NCI-H2107 treated with DMSO at 0.1 percent for 48 hours (cell line): Measurements from ENCODE around the gene SLIT3.

Experiments used
- DNase-seq: peaks from one replicate; lab custom pipeline; 2025; ENCODE audit not compliant: unreplicated experiment; lab: John Stamatoyannopoulos, UW

SLIT3 gene

DNA sequence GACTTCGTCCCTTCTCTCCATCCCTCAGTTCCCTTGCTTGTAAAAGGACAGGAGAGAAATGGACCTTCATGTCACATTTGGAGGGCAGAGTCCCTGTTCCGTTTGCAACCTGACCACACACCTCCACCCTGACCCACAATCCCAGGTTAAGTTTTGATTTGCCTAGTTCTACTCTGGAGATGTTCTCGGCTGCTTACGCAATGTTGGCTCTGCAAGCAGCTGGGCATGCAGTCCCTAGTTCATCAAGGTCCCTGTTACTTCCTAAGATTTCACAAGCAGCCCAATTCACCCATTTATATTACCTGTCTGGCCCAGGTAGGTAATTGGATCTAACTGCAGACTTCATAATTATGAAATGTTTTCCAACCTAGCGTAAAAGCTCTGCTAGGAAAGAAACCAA is 28.8 kb downstream of the SLIT3 start:
- DNase-seq, result no peak

DNA sequence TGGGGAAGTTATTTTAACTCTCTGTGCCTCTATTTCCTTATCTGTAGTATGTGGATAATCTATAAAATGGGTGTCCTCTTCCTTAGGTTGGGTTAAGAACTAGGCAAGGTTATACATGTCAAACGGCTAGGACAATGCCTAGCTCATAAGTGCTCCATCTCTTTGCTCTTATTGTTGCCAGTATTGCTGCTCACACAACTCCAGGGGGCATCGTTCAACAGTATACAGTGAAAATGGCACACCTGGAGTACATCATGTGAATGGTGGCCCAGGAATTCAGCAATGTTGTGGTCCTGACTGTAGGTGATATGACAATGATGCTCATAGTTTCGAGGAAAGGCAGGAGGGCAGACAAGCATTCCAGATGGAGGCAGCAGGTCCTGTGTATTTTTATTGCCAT is 30.1 kb downstream of the SLIT3 start:
- no peak for DNase-seq

DNA sequence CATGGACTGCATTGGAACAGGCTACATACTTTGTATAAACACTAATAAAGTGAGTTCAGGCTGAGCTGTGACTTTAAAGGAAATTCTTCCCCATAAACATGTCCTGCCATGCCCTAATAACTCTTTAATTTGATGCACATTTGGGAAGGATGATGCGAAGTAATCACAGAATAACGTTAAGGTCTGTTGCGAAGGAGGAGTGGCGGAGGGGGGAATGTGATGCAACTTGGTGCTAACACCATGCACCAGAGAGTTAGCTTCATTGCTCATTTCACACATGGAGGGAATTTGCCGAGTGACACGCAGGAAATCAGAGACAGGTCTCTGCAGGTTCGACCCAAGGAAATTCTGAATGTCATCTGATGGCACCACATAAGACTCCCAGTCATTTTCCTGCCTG is 32.9 kb downstream of the SLIT3 start:
- DNase-seq, result no peak

DNA sequence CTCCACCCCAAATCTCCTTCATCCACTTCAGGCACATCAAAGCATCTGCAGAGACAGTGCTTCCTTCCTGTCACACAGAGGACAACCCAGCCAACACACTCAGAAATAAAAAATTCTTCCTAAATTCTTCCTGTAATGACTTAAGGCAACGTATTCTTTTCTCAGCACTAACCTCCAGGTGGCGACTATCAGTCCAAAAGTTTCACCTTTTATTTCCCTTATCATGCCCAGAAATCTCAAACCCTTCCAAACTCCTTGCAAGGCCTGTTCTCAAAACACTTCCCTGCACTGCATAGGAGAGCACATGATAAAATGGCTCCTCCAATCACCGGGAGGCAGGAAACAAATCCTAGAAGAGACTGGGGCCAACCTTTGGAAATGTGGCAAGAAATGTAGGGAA is 35.1 kb downstream of the SLIT3 start:
- no peak for DNase-seq

DNA sequence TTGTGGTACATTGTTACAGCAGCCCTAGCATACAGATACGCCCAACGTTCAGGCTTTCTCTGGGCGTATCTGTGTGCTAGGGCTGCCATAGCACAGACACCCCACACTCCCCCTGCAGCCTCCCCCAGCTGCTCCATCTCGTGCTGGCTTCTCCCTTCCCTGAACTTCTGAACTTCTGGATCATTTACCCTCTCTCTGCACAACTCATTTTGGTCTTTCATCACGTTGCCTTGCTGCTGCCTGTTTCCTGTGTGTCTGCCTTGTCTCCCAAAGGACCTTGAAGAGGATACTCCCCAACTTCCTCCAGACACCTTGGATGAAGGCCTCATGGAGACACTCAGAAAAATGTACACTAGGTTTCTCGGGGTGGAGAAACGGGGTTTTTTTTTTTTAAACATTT is 37.3 kb downstream of the SLIT3 start:
- DNase-seq, result no peak

DNA sequence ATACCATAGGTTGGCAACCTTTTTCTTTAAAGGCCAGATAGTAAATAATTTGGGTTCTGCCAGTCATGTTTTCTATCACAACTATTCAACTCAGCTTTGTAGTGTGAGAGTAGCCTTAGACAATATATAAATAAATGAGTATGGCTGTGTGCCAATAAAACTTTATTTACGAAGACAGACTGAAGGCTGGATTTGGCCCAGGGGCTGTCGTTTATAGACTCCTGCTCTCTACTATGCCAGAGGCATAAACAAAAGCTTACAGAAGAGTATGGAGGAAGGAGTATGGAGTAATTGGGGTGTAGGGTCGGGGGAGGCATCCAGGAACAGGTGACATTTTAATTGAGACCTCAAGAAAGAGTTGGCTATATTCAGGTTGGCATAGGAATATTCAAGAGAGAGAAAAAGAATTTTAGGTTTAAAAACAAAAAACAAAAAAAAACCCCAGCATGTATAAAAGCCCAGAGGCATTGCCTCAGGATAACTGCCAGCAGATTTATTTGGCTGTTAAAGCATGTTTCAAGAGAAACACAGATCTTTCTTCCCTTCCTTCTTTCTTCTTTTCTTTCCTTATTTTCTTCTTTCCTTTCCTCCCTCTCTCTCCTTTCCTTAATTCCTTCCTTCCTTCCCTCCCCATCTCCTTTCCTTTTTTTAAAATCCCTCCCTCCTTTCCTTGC is 39.9 kb downstream of the SLIT3 start:
- DNase-seq, result no peak

DNA sequence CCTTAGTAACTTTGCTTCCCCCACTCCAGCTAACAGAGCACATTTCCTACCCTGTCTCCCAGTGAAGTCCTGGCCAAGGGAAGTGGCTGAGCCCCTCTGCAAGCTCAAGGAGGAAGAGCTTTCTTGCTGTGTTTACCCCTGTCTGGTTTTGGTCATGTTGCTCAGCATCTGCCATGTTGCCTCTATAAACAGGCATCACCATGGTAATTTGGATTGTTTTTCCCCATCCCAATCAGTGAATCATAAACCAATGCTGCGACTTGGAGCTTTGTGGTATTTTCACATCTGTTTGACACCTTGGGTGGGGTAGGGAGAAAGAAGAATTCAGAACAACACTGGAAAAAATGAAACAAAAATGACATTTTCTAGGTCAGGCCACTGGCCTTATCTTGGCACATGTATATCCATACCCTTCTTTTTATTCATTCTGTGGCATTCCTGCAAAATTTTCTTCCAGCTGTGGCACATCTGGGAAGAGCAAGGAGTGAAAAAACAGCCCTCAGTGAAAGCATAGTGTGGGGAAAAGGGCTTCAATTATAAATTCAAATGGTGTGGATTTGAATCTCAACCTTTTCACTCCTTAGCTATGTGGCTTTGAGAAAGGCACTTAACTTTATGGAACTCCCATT is 42.5 kb downstream of the SLIT3 start:
- DNase-seq, result no peak

DNA sequence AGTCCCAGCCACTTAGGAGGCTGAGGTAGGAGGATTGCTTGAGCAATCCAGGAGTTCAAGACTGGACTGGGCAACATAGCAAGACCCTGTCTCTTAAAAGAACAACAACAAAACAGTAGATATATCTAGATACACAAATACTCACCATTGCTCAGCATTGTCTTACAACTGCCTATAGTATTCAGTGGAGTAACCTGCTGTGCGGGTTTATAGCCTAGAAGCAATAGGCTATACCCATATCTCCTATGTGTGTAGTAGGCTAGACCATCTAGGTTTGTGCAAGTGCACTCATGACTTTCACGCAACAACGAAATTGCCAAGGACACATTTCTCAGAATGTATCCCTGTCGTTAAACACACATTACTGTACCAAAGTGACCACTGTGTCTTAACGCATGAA is 44.7 kb downstream of the SLIT3 start:
- no peak for DNase-seq

DNA sequence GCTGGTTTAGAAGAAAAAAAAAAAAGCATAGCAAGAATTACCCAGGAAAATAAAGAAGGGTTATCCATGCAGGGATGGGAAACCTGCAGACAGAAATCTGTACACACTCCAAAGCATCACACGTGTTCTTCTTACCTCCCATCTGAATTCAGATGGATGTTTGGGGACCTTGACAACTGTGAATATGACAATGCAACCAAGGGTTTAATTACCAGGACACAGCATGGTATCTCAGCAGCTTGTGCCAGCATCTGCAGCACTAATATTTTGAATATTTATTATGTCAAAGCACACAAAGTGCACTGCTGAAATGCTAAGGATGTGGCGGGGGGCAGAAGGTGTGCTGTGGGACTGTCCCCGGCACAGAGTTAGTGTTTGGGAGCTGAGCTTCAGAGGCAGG is 47.9 kb downstream of the SLIT3 start:
- DNase-seq, result no peak

DNA sequence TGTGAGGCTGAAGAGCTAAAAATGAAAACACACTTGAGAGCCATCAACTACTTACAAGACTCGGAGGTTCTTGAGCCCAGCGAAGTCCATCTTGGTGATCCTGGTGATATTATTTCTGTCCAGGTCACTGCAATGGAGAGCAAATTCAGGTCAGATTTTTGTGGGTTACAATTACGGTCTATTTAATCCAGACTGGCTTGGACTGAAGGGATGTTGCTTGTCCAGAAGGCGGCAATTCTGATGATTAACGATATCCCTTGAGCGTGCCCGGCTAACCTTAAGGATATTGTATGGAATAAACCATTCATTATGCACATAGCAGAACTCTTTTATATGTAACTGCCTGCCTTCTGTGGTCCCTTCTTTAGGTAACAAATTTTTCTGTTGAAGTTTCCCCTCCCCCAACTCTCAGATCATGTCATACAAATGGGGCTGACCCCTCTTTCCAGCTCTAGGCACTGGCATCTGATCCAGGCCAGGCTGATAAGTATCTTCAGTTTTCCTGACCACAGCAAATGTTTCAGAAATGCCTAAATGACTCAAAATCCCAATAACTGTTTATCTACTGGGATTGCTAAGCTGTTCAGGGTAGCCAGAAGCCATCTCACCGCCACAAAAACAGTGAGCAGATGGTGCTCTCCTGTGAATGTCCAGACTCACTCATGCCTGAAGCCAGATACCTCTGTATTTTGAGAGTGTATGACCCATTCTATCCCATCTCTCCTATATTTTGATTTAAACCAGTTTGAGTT is 49.4 kb downstream of the SLIT3 start:
- DNase-seq, result no peak

DNA sequence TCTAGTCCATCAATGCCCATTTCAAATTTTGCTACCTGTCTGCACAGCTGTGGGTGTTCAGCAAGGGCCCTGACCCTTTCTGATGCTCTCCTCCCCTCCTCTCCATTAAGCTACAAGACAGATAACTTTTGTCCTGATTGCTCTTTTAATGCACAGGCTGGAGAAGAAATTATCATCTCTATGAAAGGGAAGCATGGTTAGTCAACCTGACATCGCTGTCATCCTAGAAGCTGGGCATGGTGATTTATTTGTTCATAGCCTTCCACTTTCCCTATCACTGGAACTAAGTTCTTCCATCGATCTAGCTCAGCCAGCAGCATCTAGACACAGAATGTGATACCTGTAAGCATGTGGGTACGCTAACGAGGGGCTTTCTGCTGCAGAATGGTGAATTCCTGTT is 50.1 kb downstream of the SLIT3 start:
- DNase-seq, result no peak

DNA sequence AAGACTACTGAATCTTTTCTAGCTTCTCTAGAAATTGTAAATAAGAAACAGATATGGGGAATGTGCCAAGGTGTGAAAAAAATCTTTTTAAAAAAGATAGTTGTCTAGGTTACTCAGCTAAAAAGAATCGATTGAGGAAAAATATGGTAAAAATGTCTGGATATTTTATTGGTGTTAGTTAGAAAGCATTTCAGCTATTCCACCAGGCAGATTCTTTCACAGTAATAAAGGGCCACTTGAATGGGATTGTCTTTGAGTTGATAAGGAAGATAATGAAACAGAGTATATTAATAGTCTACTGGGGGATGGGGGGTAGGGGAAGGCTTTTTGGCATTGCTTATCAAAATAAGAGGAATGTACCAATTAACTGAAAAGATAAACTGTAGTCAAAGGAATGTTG is 51.9 kb downstream of the SLIT3 start:
- no peak for DNase-seq

DNA sequence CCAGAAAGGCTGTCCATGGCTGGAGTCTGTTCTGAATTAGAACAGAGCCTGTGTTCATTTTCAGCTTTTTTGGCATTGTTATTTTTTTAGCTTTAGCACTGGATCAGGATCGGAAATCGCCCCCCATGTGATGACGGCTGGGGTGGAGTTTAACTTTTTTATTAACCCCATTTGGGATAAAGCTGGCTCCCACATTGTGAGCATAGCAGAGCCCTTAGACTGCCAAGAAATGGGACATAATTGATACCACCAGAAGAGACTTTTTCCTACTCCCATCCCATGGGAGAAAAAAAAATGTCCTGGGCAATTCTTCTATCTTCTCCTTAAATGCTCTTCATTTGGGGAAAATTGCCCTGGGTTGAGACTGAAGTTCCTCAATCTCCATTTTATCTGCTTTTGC is 52.4 kb downstream of the SLIT3 start:
- no peak for DNase-seq

DNA sequence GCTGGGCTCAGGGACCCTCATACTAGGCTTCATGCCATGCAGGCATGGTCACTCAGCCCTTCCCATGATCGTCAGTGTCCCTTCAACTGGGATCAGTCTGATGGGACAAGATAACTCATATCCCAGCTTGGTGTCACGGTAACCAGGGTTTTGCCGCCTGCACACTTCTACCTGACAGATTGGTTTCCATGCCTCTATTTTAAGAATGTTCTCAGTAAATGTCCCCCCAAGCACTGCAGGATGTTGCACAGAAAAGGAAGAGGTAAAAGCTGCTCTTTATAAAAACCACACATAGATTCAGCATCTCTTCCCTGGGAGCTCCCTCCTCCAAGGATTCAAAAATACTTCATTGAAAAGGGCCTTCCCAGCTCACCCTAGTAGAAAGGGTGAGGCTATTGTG is 56.1 kb downstream of the SLIT3 start:
- no peak for DNase-seq

DNA sequence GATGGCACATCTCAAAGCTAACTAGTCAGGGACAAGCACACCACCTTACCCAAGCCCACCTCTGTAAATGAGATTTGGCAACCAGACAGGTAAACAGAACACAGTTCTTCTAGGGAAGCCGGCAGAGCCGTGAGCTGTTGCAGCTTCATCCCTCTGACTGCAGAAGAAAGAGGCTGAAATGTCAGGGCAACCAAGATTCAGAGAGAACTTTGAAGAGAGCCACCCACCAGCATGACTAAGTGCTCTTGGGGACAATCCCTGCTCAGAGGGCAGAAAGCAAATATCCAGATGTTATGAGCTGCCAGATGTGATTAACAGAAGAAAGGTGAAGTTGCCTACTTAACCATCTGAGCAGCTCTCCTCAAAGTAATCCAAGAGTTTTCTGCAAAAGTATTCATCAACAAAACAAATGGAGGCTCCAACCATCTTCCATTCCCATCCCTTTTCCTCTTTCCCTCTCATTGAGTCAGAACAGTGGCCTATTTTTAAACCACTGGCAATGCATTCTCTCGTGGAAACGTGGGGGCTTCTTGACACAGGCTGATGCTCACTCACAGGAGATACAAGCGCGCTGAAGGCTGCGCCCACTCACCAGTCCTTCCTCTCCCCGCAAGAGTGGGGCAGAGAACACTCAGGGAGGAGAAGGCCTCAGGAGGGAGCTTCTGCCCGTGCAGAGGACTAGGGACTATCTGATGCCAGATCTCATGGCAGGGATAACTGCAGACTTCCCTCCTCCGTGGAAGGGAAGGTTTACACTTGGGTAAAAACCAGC is 57.1 kb downstream of the SLIT3 start:
- no peak for DNase-seq

DNA sequence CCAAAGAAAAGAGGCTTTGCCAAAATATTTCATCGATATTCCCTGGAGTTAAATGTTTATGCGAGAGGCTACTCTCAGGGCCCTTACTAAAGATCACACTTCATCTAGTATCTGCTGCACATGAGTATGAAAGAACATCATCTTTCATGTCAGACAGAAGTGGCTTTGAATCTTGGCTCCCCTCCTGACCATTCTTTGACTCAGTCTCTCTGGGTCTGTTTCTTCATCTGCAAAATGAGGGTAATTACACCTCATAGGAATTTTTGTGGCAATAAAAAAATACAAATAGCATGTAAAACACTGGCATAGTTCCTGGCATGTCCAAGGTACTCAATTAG is 58.1 kb downstream of the SLIT3 start:
- DNase-seq, result no peak

DNA sequence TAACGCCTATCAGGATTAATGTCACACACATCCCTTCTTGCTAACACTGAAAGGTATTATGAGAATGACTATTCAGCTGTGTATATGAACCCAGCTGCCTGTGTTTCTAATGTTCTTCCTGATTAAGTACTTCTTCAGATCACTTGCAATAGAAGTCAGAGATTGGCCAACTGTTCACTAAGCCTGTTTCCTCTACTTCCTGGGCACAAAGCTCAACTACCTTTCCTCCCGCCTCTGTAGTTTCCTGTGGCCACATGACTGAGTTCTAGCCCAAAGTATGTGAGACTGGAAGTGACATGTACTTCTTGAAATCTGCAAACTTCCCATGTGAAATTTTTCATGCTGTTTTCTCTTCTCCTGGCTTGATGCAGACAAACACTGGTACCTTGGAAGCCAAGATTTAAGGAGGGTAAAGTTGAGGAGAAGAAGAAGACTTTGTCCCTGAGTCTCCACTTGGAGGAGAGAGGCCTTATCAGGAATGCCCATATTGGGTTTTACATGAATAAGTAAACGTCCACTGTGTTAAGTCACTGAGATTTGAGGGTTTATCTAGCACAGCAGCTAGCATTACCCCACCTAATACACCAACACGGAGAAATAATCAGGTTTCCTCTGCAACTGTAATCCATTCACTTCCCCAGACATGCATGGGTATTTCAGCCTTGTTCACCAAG is 58.6 kb downstream of the SLIT3 start:
- DNase-seq, result no peak

DNA sequence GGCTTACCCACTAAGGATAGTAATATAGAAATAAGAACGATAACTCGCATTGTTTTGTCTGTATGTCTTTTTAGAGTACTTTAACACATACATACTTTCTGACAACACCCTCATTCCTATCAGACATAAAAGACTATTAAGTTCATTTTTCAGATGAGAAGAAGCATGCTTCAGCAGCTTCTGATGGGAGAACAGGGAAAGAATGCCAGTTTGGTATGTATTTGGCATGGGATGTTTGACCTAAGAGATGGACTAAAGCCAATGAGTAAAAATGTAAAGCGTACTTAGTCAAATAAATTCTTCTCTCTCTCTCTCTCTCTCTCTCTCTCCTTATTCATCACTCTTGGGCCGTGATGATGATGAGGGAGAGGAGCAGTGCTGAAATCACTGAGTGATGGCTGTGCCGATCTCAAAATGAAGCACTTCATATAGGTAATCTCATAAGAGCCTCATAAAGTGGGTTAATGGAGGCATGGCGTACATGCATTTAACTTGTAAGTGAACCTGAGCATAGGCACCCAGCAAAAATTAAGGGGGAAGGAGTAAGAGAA is 71.5 kb downstream of the SLIT3 start:
- DNase-seq, result no peak

DNA sequence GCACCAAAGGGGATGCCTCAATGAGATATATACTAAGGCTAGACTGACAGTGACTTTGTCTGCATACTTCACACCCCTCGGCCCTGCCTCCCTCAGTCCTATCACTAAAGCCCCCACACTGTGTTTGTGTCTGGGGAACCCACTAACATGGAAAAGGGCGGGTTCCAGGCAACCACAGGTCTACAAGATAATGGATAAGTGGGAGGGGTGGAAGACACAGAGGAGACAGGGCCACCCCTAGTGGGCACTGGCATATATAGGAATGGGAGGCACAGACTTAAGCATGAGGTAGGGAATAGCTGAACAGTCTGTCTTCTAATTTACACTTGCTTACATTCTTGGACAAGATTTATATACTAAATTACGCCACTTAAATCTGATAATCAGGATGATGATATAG is 74.0 kb downstream of the SLIT3 start:
- no peak for DNase-seq

DNA sequence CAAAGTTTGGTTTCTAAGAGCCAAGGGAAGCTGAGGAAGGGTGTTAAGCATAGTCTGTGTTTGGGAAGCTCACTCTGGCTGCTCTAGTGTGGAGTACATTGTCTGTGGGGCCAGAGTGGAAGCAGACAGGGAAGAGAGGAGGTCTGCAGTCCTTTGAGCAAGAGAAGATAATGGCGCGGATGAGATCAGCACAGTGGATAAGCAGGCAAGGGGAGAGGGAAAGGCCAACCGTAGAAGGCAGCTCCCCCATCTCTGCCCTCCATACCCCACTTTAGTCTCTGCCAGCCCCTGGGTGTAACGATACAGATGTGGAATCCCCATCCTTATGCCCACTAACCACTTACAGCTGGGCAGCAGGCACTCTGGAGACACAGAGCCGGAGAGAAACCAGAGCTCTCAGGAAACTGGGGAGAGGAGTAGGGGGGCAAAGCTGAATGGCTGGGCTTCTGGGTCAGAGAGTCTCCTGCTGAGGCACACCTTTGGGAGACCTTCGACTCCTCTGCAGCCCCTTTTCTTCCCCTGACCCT is 75.0 kb downstream of the SLIT3 start:
- DNase-seq, result no peak

DNA sequence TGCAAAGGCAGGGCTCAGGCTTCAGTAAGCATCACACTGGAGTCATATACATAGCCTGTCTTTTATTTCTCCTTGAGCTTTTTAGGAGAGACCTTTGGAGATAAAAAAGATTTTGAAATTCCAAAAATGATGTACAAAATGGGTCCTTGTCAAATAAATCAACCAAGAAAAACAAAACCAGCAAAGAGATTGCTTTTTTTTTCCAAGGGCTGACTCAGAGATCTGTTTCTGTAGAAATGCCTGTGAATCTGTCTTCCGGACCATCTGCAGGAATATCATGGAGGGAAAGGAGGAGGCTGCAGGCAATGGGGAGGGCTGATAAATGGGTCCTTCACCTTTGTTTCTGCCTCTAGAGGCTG is 77.4 kb downstream of the SLIT3 start:
- no peak for DNase-seq
